Activated effector memory CD4-positive, alpha-beta T cell treated with Interleukin-2 at 50 U/mL for 16 hours (primary cell): ENCODE measurements around the gene USH1C.

Source experiments
- DNase-seq: peaks from one replicate; pipeline ENCODE4 v3.0.0-alpha.2; 2020

The USH1C gene

GRCh38 chr11:17496406-17496805 lies 47.8 kb downstream of the USH1C start:
- DNase-seq, result no peak

GRCh38 chr11:17494019-17494418 lies 50.2 kb downstream of the USH1C start:
- no peak for DNase-seq

GRCh38 chr11:17490938-17491337 lies 53.3 kb downstream of the USH1C start:
- DNase-seq, result no peak

- DNase-seq, result no peak
These were observed 54.0 kb downstream of the USH1C start for GRCh38 chr11:17490232-17490631.

- DNase-seq, result no peak
These were observed 54.5 kb downstream of the USH1C start for GRCh38 chr11:17489751-17490150.

GRCh38 chr11:17488563-17488962 lies 55.7 kb downstream of the USH1C start:
- DNase-seq, result no peak

- no peak for DNase-seq
These were observed 57.6 kb downstream of the USH1C start for GRCh38 chr11:17486646-17487045.

GRCh38 chr11:17483505-17483904 lies 60.7 kb downstream of the USH1C start:
- DNase-seq, result no peak

GRCh38 chr11:17481905-17482304 lies 62.3 kb downstream of the USH1C start:
- no peak for DNase-seq

- DNase-seq, result no peak
These were observed 64.7 kb downstream of the USH1C start for GRCh38 chr11:17479284-17480214.

GRCh38 chr11:17478070-17478469 lies 66.1 kb downstream of the USH1C start:
- DNase-seq, result no peak

GRCh38 chr11:17477361-17477760 lies 66.9 kb downstream of the USH1C start:
- DNase-seq, result no peak

GRCh38 chr11:17477084-17477333 lies 67.2 kb downstream of the USH1C start:
- DNase-seq, result no peak

GRCh38 chr11:17476317-17477083 lies 67.7 kb downstream of the USH1C start, which contains the start of gene ABCC8:
Gene ABCC8 (minus strand): TSS chr11:17476845. CDS start chr11:17476776, 69 bp downstream.
- no peak for DNase-seq

GRCh38 chr11:17475666-17476316 lies 68.4 kb downstream of the USH1C start:
- no peak for DNase-seq

GRCh38 chr11:17473071-17473744 lies 71.0 kb downstream of the USH1C start:
- no peak for DNase-seq

- no peak for DNase-seq
These were observed 71.7 kb downstream of the USH1C start for GRCh38 chr11:17472467-17472866.

- DNase-seq, result no peak
These were observed 72.7 kb downstream of the USH1C start for GRCh38 chr11:17471501-17471900.

GRCh38 chr11:17469998-17470397 lies 74.2 kb downstream of the USH1C start:
- no peak for DNase-seq

GRCh38 chr11:17468122-17468521 lies 76.1 kb downstream of the USH1C start:
- DNase-seq, result no peak

- DNase-seq, result no peak
These were observed 80.6 kb downstream of the USH1C start for GRCh38 chr11:17463546-17464174.

GRCh38 chr11:17462940-17463339 lies 81.3 kb downstream of the USH1C start:
- DNase-seq, result no peak

GRCh38 chr11:17460406-17460805 lies 83.8 kb downstream of the USH1C start:
- DNase-seq, result no peak
